Nucleus accumbens (tissue), 56 donors: ENCODE measurements around the gene PDE6G.

Experiments used
- DNase-seq, 56 donors: peaks; one replicate each; lab custom pipeline; 2025; lab: John Stamatoyannopoulos, UW

The PDE6G gene

DNA sequence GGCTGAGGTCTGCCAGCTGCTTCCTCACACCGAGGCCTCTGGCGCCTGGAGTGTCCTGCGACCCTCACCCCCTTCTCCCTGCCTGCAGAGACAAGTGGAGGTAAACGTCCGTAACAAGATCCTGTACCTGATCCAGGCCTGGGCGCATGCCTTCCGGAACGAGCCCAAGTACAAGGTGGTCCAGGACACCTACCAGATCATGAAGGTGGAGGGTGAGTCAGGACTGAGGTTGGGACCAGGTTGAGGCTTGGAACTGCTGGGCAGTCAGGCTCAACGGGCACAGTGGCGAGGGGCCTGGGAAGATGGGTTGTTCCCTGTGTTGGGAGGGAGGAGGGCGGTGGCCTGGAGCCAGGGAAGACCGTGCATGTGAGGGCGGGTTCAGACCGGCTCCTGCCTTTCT, 32.3 kb upstream of the PDE6G start:
- DNase-seq, result no peak

DNA sequence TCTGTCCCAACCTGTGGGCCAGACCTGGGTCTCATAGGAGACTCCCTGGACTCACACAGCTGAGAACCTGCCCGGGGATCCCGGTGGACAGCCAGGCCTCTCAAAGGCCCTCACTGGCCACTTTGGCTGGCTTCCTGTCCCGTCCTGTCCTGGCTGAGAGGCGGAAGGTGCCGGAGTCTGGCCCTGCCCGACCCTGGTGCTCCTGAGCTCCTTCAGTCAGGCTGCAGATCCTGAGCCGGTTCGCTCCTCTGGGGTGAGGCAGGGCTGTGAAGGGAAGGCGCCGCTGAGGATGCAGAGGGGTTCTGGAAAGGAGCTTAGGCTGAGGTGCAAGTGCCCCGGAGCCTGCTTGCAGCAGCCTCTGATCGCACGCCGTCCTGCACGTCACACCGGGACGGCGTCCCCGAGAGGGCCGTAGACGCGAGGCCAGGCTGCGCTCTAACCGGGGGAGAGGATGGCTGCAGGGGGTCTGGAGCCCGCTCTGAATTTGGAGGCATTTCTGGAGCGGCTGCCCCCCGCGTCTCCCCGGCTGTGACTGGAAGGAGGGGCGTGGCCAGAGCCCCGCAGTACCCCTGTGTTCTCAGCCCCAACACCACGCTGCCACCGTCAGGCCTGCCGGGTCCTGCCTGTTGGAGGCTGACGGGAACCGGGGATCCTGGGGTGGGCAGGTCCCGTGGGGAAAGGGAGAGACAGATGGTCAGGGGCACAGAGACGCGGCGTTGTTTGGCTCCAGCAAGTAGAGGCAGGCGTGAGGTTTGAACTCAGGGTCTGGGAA, 31.6 kb upstream of the PDE6G start:
- no peak for DNase-seq

DNA sequence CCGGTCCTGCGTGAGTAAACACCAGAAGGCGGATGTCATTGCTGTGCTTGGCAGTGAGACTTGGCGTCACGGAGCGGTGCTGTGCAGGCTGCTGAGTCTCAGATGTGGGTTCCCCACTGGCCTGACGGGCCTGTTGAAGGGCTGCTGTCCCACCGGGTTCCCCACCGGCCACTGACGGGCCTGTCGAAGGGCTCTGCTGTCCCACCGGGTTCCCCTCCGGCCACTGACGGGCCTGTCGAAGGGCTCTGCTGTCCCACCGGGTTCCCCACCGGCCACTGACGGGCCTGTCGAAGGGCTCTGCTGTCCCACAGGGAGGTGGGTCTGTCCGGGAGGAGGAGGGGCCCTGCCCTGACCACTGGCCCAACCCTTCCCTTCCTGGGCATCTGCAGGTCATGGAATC, 30.3 kb upstream of the PDE6G start:
- DNase-seq, result no peak

DNA sequence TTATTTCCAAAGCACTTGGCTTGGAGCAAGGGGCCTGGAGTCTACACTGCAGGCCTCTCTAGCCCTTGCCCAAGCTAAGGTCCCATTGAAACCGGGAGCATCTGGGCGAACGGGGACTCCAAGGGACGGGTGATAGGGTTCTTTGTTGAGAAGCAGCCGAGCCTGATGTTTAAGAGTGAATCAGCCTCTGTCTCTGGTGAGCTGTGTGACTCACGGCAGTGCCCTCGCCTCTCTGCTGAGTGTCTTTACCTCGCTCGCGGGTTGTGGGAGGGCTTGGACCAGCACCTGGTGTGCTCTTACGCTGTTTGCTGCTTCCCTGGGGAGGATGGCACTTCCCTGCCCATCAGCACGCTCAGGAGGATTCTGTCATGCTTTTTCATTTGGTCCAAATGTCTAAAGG, 28.8 kb upstream of the PDE6G start:
- peak in 16 of 56 donors; percentile 6 to 72 (median 28) for DNase-seq

DNA sequence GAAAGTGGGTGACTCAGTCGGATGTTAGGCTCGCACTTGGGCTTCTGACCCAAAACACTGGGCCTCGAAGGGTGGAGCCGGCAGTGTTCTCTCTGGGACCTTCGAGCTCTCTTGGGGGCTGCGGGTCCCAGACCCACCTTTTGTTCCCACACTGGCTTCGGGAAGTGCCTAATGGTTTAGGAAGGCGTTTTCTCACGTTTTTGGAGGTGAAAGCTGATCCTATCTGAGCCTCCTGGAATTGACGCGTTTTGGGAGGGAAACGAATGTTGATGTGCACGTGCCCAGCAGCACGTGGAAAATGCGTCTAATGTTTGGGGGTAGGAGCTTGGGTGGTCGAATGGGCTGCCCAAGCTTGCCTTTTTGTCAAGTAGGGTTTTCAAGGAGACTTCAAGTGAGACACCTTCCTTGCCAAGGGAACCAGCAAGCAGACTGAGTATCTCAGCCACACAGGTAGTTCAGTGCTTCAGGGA, 28.1 kb upstream of the PDE6G start:
- DNase-seq, result peak in 1 of 56 donors; percentile 50

DNA sequence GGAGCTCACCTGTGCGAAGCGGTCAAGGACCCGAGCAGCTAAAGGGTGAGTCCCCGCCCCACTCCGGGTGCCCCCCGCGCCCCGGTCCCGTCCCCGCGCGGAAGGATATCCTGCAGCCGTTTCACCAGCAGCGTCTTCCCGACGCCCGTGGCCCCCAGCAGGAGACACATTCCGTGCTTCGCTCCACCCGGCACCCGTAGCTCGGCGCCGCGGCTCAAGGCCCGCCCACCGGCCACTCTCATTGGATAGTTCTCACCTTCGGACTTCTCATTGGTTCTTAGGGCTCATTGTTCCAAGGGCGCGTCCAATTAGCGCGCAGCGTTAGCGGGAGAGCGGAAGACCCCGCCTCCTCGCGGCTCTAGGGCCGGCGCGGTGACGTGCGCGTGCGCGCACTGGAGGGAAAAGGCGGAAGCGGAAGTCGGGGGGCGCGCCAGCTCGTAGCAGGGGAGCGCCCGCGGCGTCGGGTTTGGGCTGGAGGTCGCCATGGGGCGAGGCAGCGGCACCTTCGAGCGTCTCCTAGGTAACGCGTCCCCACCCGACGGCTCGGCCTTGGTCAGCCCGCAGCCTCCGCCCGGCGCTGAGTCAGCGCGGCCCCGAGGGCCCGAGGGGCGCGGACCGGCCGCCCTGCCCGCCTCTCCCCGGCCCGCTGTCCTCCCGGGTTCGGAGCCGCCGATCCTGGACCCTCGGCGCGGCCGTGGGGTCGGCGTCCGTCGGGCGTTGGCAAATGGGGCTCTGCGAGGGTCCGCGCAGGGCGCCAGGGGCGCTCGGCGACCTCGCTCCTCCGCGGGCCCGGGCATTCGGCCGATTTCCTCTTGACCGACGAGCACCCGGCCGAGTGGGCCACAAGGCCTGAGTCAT, 27.5 kb upstream of the PDE6G start, which contains the start of the genes ARL16 and HGS:
ARL16 (minus strand) TSS at position 214 of the 858 bp plus-strand sequence; CDS start at position 170, 44 bp downstream.
HGS (plus strand) TSS at position 428 of the 858 bp plus-strand sequence; CDS start at position 484, 56 bp downstream.
- peak; percentile 72 to 98 (median 94) for DNase-seq

DNA sequence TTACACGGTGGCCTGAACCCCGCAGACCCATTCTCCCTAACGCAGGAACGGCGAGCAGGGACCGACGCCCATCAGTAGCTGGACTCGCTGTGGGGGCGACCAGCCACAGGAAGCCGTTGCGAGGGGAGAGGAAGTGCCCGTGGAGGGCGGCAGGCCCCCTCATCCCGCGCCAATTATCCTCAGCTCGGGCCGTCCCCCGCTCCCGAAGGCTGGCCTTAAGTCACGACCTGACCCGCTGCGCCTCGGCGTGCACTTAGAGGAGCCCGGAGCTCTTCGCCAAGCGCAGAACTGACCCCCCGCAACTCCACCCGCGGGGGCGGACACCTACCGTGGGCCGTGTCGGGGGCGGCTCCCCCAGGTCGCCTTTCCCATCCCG, 26.9 kb upstream of the PDE6G start:
- peak in 1 of 56 donors; percentile 41 for DNase-seq

DNA sequence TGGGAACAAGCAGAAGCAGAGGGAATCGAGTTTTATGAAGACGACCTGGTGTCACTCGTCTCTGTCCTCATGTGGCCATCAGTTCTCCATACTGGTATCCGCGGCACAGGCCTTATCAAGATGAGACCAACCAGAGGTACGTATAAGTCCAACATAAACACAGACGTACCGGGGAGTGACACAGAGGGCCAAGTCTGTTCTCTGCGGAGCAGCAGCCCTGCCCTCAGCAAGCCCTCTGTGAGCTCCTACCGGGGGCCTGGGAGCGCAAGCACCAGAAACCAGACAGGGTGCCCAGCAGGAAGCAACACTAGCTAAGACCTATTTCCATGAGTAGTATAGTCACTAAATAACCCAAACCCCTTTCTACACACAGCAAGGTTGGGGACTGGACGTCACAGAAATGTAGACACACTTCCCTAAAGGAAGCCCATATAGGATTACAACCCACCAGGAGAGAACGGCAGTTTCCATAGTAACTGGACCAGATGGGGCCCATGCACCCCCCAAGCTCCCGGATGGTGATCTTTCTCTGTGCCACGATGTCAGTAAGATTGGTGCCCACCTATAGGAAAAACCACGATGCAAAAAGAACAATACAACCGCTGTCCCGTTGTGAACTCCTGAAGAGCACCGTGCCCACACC, 26.3 kb upstream of the PDE6G start:
- no peak for DNase-seq

DNA sequence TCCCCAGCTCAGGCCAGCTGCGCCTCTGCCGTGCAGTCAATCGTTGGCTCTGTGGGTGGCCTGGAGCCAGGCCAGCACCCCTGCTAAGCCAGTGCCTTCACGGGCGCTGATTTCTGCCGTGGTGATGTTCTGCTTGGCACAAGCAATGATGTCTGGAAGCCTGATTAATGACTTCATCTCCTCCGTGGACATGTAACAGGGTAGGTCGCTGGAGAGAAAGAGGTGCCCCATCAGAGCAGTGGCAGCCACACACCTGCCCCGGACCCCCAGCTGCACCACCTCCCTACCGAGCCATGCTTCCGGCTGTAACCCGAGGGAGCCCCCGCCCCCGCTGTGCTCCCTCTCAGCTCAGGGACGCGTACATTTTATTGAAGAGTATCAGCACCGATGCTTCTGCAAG, 25.3 kb upstream of the PDE6G start:
- DNase-seq, result peak in 6 of 56 donors; percentile 9 to 36 (median 22)

DNA sequence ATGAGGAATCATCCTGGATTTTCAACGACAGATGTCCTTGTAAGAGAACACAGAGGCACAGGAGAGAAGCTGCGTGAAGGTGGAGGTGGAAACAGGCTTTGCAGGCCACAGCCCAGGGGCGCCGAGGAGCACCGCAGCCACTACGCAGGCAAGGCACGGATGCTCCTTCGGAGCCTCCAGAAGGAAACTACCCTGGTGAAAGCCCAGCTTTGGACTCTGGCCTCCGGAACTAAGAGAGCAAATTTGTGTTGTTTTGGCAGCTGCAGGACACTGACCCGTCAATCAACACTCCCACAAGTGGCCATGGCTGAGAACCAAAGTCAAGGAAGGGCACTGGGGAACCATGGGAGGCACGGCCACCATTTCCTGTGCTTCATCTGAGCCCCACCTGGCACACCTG, 23.8 kb upstream of the PDE6G start:
- no peak for DNase-seq

DNA sequence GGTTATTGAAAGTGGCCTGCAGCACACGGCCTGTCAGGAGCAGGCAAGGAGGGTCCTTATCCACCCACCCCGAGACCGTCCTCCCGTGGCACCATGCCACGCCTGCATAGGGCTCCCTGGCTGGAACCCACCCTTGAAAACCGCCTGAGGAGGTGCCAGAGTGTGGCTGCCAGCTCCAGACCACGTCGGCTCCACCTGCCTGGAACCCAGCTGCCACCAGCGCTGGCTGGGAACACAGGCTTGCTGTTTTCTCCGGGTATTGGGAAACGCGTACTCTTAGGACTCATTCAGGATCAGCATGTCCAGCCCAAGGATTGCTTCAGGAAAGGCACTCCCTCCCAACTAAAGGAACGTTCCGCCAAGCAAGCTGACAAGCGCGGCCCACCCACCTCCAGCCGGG, 20.6 kb upstream of the PDE6G start:
- peak in 1 of 56 donors; percentile 9 for DNase-seq

DNA sequence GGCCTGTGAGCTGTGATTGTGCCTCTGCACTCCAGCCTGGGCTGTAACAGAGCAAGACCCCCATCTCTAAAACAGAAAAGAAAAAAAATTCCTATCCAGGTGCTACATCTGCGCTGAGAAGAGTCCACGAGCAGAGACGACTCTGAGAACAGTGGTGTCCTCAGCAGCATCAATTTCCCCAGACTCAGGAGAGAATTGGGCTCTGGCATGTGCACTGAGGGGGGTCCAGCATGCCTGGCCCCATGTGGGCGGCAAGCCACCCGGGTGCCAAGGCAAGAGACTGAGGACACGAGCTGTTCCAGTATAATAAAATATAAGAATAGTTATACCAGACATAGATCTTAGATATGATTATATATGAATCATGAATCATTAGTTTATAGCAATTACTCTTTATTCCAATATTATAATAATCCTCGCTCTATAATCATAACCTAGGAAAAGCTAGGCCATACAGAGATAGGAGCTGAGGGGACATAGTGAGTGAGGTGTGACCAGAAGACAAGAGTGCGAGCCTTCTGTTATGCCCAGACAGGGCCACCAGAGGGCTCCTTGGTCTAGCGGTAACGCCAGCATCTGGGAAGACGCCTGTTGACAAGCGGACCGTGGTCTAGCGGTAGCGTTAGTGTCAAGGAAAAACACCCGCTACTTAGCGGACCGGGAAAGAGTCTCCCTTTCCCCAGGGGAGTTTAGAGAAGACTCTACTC, 19.3 kb upstream of the PDE6G start:
- DNase-seq, result peak in 7 of 56 donors; percentile 13 to 57 (median 25)

DNA sequence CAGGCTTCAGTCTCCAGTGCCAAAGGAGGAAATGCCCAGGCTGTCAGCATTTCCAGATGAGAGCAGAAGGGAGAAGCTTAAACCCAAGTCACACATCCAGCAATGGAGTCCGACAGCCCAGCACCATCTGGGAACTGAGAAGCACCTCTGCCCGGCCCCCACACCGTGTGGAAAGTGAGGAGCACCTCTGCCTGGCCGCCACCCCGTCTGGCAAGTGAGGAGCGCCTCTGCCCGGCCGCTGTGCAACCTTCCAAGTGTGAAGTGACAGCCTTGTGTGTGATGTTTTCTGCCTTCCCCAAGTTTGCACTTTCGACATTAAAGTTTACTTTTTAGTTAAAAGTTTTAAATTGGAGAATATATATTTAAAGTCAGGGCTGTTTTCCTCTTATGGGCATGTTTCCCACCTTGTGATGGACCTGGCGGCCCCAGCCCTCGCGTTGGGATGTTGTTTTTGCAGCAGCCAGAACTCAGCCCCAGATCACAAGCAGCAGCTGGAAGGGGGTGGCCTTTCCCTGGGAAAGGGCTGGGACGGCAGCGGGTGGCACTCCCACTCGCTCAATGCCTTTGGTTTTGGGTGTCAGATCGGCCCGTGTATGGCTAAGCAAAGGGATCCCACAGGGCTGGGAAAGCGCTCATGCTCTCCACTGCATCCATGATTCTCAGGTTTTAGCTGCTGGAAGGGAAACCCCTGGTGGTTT, 17.4 kb upstream of the PDE6G start:
- DNase-seq, result no peak

DNA sequence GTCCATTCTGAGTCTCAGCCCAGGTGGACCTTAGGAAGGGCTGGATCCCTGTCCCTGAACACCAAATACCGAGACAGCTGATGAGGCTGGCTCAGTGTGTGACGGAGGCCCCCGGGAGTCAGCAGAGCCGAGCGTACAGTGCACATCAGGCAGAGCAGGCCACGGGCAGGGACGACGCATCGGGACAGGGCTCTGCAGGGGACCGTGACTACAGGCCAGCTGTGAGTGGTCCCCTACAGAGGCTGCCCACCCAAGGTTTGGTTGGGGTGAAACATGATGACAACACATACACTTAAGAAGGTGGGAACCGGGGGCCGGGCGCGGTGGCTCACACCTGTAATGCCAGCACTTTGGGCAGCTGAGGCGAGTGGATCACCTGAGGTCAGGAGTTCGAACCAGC, 16.6 kb upstream of the PDE6G start:
- DNase-seq, result no peak

DNA sequence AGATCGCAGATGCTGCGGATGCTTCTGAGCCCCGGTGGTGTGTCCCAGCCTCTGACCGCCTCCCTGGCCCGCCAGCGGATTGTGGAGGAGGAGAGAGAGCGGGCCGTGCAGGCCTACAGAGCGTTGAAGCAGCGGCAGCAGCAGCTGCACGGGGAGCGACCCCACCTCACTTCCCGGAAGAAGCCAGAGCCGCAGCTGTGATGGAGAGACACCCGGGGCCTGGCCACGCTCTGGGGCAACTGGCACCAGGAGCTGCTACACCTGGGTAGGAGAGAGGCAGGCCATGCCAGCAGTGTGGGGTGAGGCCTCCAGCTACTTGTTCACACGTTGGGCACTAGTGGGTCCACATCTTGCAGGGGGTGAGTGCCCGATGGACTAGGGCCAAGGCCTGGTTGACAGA, 16.2 kb upstream of the PDE6G start:
- DNase-seq, result no peak

DNA sequence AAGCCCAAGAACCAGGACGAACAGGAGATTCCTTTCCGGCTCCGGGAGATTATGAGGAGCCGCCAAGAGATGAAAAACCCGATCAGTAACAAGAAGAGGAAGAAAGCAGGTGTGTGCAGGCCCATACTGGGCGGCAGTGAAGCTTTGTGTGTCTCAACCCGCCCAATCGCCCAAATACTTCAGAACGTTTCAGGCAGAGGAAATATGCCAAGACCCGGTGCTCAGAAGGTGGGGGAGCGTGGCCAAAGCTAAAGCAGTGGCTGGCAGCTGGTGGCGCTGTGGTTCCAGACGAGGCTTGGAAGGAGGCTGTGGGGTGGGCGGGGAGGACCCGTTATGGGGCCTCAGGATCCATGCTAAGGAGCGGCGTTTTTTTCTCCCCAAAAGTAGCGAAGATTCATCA, 11.4 kb upstream of the PDE6G start:
- no peak for DNase-seq

DNA sequence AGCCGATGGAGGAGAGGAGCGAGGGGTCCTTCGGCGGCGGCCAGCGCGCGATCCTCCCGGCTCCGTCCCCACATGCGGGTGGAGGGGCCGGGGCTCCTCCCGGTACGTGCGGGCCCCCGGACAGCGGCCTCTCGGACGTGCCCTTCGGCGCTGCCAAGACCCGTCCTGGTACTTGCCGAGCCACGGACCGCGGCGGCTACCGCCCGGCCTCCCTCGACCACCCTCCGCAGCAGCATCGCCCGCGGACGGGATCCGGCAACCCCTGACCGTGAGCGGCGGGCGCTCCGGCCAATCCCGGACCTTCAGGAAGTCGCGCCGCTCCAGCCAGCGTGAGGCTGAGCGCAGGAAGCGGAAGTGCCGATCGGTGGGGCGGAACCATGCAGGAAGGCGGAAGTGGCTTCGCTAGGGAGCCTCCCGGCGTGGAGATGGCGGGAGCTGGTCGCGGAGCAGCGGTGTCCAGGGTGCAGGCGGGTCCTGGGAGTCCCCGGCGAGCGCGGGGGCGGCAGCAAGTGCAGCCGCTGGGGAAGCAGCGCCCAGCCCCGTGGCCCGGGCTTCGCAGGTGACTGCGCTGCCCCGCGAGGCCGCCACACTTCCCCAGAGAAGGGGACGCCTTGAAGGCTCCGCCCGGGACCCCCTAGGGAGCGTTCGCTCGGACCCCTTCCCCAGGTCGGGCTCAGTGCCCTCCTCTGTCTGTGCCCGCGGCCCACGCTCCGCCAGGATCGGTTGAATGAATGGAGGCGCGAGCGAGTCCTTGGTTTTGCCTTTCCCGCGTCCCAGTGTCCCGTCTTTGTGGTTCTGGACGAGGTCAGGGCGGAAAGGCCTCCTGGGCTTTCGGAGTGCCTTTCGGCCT, 10.2 kb upstream of the PDE6G start, which contains the start of the genes CCDC137 and OXLD1:
CCDC137 (plus strand) TSS at position 396 of the 850 bp plus-strand sequence; CDS start at position 426, 30 bp downstream.
OXLD1 (minus strand) TSS at position 264 of the 850 bp plus-strand sequence; CDS start at position 236, 28 bp downstream.
- peak; percentile 51 to 97 (median 92) for DNase-seq

DNA sequence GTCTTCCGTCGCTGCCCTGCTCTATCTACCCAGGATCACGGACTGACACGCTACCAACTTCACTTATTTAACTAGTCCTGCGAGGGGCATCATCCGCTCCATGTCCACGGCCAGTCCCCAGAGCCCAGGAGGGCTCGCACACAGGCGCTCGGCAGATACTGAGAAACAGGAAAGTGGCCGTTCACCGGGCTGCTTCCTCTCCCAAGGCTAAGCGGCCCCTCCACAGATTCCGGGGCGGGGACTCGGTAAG, 9.7 kb upstream of the PDE6G start:
- DNase-seq, result peak in 1 of 56 donors; percentile 43
